ENCODE results near the gene ACTN2. TPM values are rescaled to one million over a fixed set of nuclear protein-coding genes. Genes with fewer than 3 reads are reported as not detected.

The ACTN2 gene
- total and polyA plus RNA-seq, 2 donors (not counting 1 experiment from before 2014, with no cell fraction given), result 0.17 to 0.22 TPM

- Histone ChIP-seq H3K9me3 (ENCODE audit: control insufficient read depth, insufficient read depth, low read depth, low read length) (no peaks in the 10 kb centered on the region), H3K4me2 (ENCODE audit: extremely low read depth, insufficient read depth, low read length) (no peak overlapping the region), H3K79me2 (ENCODE audit: control insufficient read depth, insufficient read depth, low read length) (peaks cover 16% of the 10 kb centered on the region), H3K27ac (ENCODE audit: insufficient read depth, low read length) (no peak overlapping the region), H4K20me1 (ENCODE audit: control insufficient read depth, extremely low read depth, insufficient read depth, low read length) (no peaks in the 10 kb centered on the region), H3K9ac (ENCODE audit: insufficient read depth, low read length) (no peak overlapping the region), H3K36me3 (ENCODE audit: control insufficient read depth, insufficient read depth, low read length) (no peaks in the 10 kb centered on the region), H3K4me1 (ENCODE audit: control insufficient read depth, extremely low read depth, insufficient read depth, low read length) (no peaks in the 10 kb centered on the region), H3K27me3 (ENCODE audit: control insufficient read depth, insufficient read depth, low read length) (no peaks in the 10 kb centered on the region), H3K4me3 (replicated peaks in 1 of 4; ENCODE audit: control extremely low read depth in 1 of 4, insufficient read depth in 1 of 4, low read depth in 3 of 4, low read length in 4 of 4) (no peak overlapping the region), H2AFZ (ENCODE audit: low read length) (no peak overlapping the region)
- TF ChIP-seq, protein P1, sequence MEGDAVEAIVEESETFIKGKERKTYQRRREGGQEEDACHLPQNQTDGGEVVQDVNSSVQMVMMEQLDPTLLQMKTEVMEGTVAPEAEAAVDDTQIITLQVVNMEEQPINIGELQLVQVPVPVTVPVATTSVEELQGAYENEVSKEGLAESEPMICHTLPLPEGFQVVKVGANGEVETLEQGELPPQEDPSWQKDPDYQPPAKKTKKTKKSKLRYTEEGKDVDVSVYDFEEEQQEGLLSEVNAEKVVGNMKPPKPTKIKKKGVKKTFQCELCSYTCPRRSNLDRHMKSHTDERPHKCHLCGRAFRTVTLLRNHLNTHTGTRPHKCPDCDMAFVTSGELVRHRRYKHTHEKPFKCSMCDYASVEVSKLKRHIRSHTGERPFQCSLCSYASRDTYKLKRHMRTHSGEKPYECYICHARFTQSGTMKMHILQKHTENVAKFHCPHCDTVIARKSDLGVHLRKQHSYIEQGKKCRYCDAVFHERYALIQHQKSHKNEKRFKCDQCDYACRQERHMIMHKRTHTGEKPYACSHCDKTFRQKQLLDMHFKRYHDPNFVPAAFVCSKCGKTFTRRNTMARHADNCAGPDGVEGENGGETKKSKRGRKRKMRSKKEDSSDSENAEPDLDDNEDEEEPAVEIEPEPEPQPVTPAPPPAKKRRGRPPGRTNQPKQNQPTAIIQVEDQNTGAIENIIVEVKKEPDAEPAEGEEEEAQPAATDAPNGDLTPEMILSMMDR (conservative IDR thresholded peaks at IDR 0.05 in 1 of 2, IDR thresholded peaks at IDR 0.05 in 1 of 2; ENCODE audit: low read depth in 1 of 2, low read length in 2 of 2), result no peak
- no peak for TF ChIP-seq EZH2 (IDR thresholded peaks at IDR 0.05; ENCODE audit: low read length, missing control alignments)
- DNase-seq (ENCODE audit: low read depth in 2 of 2), result no peak
Observed at GRCh38 chr1:236800623-236801022, 114.3 kb downstream of the ACTN2 start.

DNA sequence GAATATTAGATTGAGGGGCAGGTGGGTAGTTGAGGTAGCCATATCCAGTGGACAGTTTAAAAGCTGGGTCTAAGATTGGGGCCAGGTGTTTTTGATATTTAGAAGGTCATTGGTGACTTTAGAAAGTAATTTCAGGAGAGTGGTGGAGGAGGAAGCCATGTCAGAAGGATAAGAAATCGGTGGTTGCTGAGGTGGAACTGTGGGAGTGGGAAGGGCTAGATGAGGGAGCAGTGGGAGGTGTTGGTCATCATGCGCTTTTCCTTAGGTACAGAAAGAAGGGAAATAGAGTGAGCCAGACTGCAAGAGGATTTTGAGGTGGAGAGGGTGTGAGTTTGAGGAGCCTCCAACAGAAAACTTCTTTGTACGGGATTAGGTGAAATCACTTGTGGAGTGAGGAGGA is 116.0 kb downstream of the ACTN2 start:
- Histone ChIP-seq H3K79me2 (ENCODE audit: control insufficient read depth, insufficient read depth, low read length) (peaks cover 7% of the 10 kb centered on the region), H3K4me3 (replicated peaks in 1 of 4; ENCODE audit: control extremely low read depth in 1 of 4, insufficient read depth in 1 of 4, low read depth in 3 of 4, low read length in 4 of 4) (no peak overlapping the region), H2AFZ (ENCODE audit: low read length) (no peak overlapping the region), H3K9ac (ENCODE audit: insufficient read depth, low read length) (no peak overlapping the region), H3K27me3 (ENCODE audit: control insufficient read depth, insufficient read depth, low read length) (no peaks in the 10 kb centered on the region), H3K36me3 (ENCODE audit: control insufficient read depth, insufficient read depth, low read length) (no peaks in the 10 kb centered on the region), H3K9me3 (ENCODE audit: control insufficient read depth, insufficient read depth, low read depth, low read length) (no peaks in the 10 kb centered on the region), H3K27ac (ENCODE audit: insufficient read depth, low read length) (no peak overlapping the region), H4K20me1 (ENCODE audit: control insufficient read depth, extremely low read depth, insufficient read depth, low read length) (no peaks in the 10 kb centered on the region), H3K4me2 (ENCODE audit: extremely low read depth, insufficient read depth, low read length) (no peak overlapping the region), H3K4me1 (ENCODE audit: control insufficient read depth, extremely low read depth, insufficient read depth, low read length) (no peaks in the 10 kb centered on the region)
- TF ChIP-seq, protein P1 (conservative IDR thresholded peaks at IDR 0.05 in 1 of 2, IDR thresholded peaks at IDR 0.05 in 1 of 2; ENCODE audit: low read depth in 1 of 2, low read length in 2 of 2), result no peak
- TF ChIP-seq EZH2 (IDR thresholded peaks at IDR 0.05; ENCODE audit: low read length, missing control alignments), result no peak
- DNase-seq (ENCODE audit: low read depth in 2 of 2), result no peak

DNA sequence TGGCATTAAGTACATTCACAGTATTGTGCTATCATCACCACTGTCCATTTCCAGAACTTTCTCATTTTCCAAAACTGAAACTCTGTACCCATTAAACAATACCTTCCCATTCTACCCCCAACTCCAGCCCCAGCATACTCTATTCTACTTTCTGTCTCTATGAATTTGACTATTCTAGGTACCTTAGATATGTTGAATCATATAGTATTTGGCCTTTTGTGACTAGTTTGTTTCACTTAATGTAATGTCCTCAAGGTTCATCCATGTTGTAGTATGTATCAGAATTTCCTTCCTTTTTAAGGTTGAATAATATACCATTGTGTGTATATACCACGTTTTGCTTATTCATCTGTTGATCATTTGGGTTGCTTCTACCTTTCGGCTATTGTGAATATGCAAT is 120.3 kb downstream of the ACTN2 start:
- Histone ChIP-seq H3K4me1 (ENCODE audit: control insufficient read depth, extremely low read depth, insufficient read depth, low read length) (peaks cover 4% of the 10 kb centered on the region), H3K9me3 (ENCODE audit: control insufficient read depth, insufficient read depth, low read depth, low read length) (no peaks in the 10 kb centered on the region), H2AFZ (ENCODE audit: low read length) (no peak overlapping the region), H3K9ac (ENCODE audit: insufficient read depth, low read length) (no peak overlapping the region), H3K4me3 (replicated peaks in 1 of 4; ENCODE audit: control extremely low read depth in 1 of 4, insufficient read depth in 1 of 4, low read depth in 3 of 4, low read length in 4 of 4) (no peak overlapping the region), H3K27ac (ENCODE audit: insufficient read depth, low read length) (no peak overlapping the region), H4K20me1 (ENCODE audit: control insufficient read depth, extremely low read depth, insufficient read depth, low read length) (no peaks in the 10 kb centered on the region), H3K36me3 (ENCODE audit: control insufficient read depth, insufficient read depth, low read length) (no peaks in the 10 kb centered on the region), H3K79me2 (ENCODE audit: control insufficient read depth, insufficient read depth, low read length) (no peaks in the 10 kb centered on the region), H3K27me3 (ENCODE audit: control insufficient read depth, insufficient read depth, low read length) (no peaks in the 10 kb centered on the region), H3K4me2 (ENCODE audit: extremely low read depth, insufficient read depth, low read length) (no peak overlapping the region)
- no peak for DNase-seq (ENCODE audit: low read depth in 2 of 2)
- TF ChIP-seq, protein P1 (conservative IDR thresholded peaks at IDR 0.05 in 1 of 2, IDR thresholded peaks at IDR 0.05 in 1 of 2; ENCODE audit: low read depth in 1 of 2, low read length in 2 of 2), result no peak
- no peak for TF ChIP-seq EZH2 (IDR thresholded peaks at IDR 0.05; ENCODE audit: low read length, missing control alignments)
